GM18907 (cell line): Measurements from ENCODE around the gene PTX4.
"Not testable (repeated sequence)": the region's sequence is repeated elsewhere in the genome, so short reads cannot be mapped to it uniquely, and the experiment has no call there.

Experiments used
- ATAC-seq: cut with Tn5 transposase; IDR thresholded peaks from one replicate; pipeline ENCODE4 v1.9.1; 2021; ENCODE audit warnings: mild to moderate bottlenecking, moderate library complexity; ENCODE audit not compliant: unreplicated experiment

PTX4 gene

DNA sequence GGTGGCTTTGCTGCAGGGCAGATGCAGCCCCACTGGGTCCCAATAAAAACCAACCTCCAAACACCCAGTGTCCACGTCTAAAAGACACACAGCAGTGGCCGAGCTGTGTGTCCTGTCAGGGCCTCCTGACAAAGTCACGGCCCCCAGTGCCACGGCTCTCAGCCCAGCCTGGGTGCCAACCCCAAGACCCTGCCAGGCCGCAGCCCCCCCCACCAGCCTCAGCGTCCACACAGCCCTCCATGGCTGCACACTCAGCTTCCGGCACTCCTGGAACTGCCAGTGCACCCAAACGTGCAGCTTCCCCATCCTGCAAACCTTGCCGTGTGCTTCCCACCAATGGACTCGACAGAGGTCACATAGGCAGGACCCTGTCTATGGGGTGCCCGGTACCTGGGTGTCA, 40.8 kb downstream of the PTX4 start:
- no peak for ATAC-seq

GRCh38 chr16:1446296-1447080, 42.3 kb downstream of the PTX4 start:
- no peak for ATAC-seq

GRCh38 chr16:1445518-1446203, 43.1 kb downstream of the PTX4 start:
- ATAC-seq: no peak

DNA sequence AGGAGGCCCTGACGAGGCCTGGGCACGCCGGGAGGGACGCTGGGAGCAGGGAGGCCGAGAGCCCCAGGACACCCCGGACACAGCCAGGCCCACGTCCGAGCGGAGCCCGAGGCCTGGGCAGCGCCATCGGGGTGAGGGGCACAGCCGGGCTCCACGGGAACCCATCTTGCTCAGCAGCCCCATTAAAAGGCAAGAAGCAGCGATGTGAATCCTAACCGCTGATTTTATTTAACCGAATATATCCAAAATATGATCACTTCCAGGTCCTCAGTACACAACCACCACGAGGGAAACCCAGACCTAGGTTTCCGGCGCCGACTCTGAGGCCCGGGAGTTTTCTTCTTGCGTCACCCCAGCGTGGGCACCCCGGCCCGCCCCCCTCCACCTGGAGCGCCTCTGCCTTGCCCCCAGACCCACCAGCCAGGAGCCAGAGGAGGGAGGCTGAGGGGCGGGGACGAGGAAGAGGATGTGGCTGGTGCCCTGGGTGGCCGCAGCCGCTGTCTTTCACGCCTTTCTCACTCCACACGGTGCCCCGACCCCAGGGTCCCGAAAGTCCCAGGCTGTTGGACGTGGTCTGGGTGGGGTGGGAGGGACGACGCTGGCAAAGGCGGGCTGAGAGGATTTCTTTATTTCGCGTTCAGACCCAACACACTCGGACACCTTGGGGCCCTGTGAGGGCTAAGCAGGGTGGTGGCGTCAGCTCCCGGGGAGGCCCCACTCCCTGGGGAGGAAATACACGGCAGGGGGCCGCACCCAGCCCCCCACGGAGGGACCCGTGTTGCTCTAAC, 43.8 kb downstream of the PTX4 start:
- ATAC-seq: no peak

DNA sequence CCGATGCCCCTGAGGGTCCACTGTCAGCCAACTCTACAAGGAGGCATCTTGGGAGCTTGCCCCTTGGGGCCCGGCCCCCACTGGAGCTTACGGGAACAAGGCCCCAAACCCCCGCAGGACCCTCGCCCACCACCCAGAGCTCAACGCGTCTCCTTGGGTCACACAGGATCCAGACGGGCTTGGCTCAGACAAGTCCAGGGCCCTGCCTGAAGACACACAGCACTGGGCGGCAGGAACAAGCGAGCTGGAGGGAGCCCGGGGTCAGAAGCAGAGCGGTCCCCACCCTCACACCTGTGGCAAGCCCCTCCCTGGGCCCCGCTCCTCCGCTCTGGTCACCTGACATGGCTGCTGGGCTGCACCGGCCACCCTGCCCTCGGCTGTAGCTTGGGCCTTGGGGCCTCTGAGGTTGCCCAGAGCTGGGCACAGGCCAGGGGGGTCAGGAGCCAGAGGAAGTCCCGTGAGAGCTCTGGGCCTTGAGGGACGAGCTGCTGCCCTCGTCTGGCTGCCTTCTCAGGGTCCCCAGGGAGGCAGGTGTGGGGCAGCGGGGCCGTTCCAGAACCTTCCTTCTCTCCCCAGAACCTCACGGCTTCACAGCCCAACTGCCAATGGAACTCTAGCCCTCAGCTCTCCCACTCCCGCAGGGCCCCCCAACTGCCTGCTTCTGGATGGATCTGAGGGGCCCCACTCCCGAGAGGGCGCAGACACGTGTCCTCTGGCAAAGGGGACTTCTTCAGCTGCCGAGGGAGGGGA, 44.6 kb downstream of the PTX4 start, which contains the start of gene CCDC154:
Gene CCDC154 (minus strand): TSS at position 577 of the 750 bp plus-strand sequence. CDS start 234 bp downstream, at position 343.
- ATAC-seq: no peak

GRCh38 chr16:1443403-1443973, 45.3 kb downstream of the PTX4 start:
- ATAC-seq: no peak

- no peak for ATAC-seq
Measured at GRCh38 chr16:1442697-1443096, 46.0 kb downstream of the PTX4 start.

GRCh38 chr16:1441391-1441829, 47.3 kb downstream of the PTX4 start:
- ATAC-seq: no peak

DNA sequence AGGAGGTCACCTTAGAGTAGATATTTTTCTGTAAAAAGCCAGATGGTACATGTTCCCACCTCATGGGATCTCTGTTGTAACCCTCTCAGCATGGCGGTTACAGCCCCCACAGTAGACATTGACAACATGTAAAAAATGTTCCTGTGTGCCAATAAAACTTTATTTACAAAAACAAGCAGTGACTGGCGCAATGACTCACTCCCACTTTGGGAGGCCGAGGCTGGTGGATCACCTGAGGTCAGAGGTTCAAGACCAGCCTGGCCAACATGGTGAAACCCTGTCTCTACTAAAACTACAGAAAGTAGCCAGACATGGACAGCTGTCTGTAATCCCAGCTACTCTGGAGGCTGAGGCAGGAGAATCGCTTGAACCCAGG, 49.1 kb downstream of the PTX4 start:
- not testable (repeated sequence) for ATAC-seq

DNA sequence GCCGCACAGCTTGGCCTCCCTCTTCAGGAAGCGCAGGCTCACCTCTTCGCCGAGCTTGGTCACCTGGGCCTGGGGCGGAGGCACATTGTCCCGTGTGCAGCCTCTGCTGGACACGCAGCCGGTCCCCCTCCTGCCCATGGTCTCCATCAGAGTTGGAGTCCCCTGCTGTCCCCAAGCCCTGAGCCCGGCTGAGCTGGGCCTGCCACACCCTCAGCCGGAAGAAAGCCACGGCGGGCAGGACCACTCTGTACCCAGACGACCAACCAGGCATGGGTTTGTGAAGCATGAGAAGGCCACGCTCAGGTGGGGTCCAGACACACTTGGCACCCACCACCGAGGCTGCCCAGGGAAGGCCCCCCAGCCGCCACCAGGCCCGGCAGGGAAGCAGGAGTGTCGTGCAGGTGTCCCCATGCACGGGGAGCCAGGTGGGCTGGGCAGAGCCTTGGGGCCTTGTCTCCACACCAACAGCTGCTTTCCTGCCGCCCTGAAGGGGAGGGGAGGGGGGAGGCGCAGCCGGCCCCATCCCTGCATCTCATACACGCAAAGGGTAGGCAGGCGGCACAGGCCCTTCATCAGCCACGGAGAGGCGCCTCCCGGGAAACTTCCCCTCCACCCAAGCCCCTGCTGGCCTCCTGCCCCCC, 49.6 kb downstream of the PTX4 start:
- ATAC-seq: no peak

DNA sequence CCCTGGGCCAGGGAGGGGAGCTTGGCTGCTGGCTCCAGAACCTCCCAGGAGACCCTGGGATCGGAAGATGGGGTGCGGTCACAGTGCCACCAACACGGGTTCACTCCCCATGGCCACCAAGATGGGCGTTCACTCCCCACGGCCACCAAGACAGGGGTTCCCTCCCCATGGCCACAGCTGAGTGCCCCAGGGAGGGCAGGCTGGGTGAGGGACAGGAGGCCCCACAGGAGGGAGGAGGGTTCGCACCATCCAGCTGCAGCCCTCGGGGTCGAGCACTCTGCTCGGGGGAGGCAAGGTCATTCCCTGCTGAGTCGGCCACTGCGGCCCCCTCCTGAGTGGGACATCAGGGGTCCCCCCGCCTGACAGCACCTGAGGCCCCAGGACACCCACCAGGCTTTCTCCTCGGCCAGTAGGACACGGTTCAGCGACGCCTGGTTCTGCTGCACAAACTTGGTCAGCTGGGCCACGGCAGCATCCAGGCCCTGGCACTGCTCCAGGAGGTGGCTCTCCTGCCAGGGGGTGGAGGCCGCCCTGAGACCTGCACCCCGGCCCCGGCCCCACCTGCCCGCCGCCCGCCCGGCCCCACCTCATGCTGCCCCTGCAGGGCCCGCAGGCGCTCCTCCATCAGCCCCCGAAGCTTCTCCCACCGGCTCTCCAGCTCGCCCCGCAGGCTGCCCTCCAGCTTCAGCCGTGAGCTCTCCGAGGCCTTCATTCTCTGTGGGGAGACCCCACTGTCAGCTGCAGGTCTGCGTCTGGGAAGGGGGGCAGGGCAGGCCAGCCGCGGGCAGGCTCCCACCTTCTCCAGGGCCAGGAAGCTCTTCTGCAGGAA, 50.3 kb downstream of the PTX4 start:
- no peak for ATAC-seq

DNA sequence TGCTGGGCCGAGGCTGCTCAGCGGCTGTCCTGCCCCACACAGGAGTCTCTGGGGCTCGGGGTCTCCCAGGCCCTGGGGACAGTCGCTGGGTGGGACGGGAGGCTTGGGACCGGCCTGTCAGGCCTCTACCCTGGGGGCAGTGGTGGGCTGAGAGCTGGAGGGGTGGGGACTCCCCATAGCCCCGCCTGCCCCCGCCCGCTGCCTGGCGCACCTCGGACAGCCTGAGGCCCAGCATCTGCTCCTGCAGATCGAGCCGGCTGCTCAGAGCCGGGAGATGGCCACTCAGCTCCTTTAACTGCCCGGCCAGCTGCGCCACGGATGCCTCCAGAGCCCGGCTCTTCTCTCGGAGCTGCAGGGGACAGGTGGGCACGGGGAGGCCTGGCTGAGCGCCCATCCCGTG, 51.1 kb downstream of the PTX4 start:
- ATAC-seq: no peak

DNA sequence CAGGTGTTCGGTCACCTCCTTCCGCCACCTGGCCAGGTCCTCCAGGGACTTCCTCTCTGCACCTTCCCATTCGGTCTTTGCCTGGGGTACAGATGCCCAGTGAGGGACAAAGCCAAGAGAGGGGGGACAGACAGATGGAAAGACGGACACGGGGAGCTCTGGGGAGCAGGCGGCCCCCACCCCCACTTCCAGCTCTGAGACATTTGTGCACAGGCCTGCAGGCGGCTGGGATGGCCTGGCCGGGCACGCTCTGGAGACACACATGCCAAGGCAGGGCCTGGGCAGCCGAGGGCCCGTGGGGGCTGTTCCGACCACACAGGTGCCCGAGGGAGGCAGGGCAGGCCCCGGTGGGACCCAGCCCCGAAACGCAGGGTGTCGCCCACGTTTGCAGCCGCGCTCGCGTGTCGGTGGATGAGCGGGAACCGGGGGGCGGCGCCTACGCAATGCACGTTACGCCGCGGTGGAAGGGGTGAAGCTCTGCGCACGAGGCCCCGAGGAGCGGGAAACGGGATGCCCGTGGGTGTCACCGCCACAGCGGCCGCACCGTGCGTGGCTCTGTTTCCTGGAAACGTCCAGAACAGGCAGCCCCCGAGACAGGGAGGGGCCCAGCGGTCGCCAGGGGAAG, 51.9 kb downstream of the PTX4 start:
- ATAC-seq: no peak

DNA sequence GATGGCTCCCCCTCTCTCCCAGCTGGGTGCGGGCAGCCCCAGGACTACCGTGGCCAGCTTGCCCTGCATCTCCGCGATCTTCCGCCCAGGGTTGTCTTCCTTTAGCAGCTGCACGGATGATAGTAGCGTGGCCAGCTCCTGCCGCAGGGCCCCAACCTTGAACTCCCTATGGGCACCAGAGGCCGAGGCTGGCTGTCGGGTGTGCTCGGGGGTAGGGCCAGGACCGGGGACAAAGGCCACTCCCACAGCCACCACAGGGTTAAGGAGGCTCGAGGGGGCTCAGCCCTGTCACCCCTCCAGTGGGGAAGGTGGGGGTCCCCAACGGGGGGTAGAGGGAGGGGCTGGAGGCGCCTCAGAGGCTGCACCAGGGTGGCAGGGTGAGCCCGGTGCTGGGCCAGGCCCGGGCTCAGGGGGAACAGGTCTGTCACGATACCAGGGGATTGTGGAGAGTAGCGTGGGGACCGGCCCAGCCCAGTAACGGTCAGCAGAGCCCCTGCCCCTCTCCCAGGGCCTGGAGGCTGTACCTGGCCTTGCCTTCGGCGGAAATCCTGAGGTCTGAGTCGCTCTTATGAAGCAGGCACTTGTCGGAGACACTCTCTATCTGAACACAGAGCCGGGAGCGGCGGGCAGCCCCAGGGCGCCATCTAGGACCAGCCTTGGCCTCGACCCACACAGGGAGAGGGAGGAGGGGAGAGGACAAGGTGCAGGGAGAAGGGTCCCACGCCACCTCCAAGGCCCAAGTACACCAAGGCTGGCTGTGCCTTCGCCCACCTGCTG, 52.6 kb downstream of the PTX4 start:
- no peak for ATAC-seq
